Esophagus squamous epithelium (tissue), 5 donors: Measurements from ENCODE around the gene SPATA31D4. TPM values are rescaled to one million over a fixed set of nuclear protein-coding genes. Genes with fewer than 3 reads are reported as not detected.
"Not testable (repeated sequence)": the region's sequence is repeated elsewhere in the genome, so short reads cannot be mapped to it uniquely, and the experiment has no call there.

Experiments used
- DNase-seq: peaks from one replicate; lab custom pipeline; 2025; lab: John Stamatoyannopoulos, UW
- H3K27ac ChIP-seq, 4 donors: fragments of 200-600 bp; sonication (generic); one replicate each; pipeline ENCODE4 v1.5.1; 2016 to 2019; ENCODE audit warnings: mild to moderate bottlenecking in 1 of 4
- H3K27me3 ChIP-seq, 4 donors: fragments of 200-600 bp; sonication (generic); 1 replicate in 3 of 4; 2 replicates in 1 of 4; pipeline versions ENCODE4 v1.5.1 to v1.6.0; 2017 to 2021; ENCODE audit warnings: antibody characterized with exemption in 1 of 4
- H3K36me3 ChIP-seq, 3 donors: fragments of 200-600 bp; sonication (generic); one replicate each; pipeline ENCODE4 v1.5.1; 2016 to 2019
- H3K4me1 ChIP-seq, 3 donors: fragments of 200-600 bp; sonication (generic); one replicate each; pipeline ENCODE4 v1.5.1; 2017 to 2019
- H3K4me3 ChIP-seq, 4 donors: fragments of 200-600 bp; sonication (generic); 1 replicate in 3 of 4; 2 replicates in 1 of 4; pipeline ENCODE4 v1.5.1; 2016 to 2019; ENCODE audit warnings: mild to moderate bottlenecking in 2 of 4, moderate library complexity in 1 of 4
- H3K9me3 ChIP-seq, 3 donors: fragments of 200-600 bp; sonication (generic); one replicate each; pipeline ENCODE4 v1.5.1; 2016 to 2019
- CTCF ChIP-seq, 6 experiments: fragments of 450-650 bp in 4 of 6; fragments of 200-600 bp in 2 of 6; sonication (generic) in 2 of 6; IDR thresholded peaks; one replicate each; pipeline ENCODE4 v1.5.1; 2016 to 2019; ENCODE audit warnings: antibody characterized with exemption in 6 of 6, mild to moderate bottlenecking in 4 of 6, moderate library complexity in 4 of 6
- POLR2A ChIP-seq, 4 donors: fragments of 450-650 bp; IDR thresholded peaks; one replicate each; pipeline ENCODE4 v1.6.1; 2017; ENCODE audit warnings: antibody characterized with exemption in 4 of 4, mild to moderate bottlenecking in 4 of 4, moderate library complexity in 3 of 4
- WGBS, 2 donors: methylation state at CpG; one replicate each; pipeline ENCODE4 v1.1.5; 2018; 5-methylcytosine and 5-hydroxymethylcytosine counted together
- intact Hi-C: fragments of 100-400 bp; cut with DNase I; formaldehyde crosslinking; loops from one replicate; pipeline ENCODE4 v1.15.0; 2022
- total RNA-seq, 4 donors: library from RNA; depleted of rRNA; stranded (reverse); fragments of >200 nt; gene quantifications; one replicate each; pipeline ENCODE4 v1.1.0, GENCODE V29; 2016
- donor health status: DM: yes; HTN: yes; CAD: no.

The SPATA31D4 gene
- total RNA-seq, result not detected

GRCh38 chr9:81928305-81928704 is at the start of gene SPATA31D4:
Gene SPATA31D4, plus strand, starts transcription at chr9:81928428. Its CDS starts 86 bp downstream, at chr9:81928514.
- no CpG with 5 or more reads among the region's 3 CpGs for WGBS, 2 donors
- H3K27ac ChIP-seq, H3K9me3 ChIP-seq, intact Hi-C loops, DNase-seq, H3K4me1 ChIP-seq, H3K27me3 ChIP-seq, H3K36me3 ChIP-seq, H3K4me3 ChIP-seq: not testable (repeated sequence)

GRCh38 chr9:81878530-81878929 is 49.7 kb upstream of the SPATA31D4 start:
- TF ChIP-seq CTCF (IDR thresholded peaks at IDR 0.05) (no peak), POLR2A (IDR thresholded peaks at IDR 0.05) (no peak)
- no peak overlapping the region for H3K4me3 ChIP-seq
- no peaks in the 10 kb centered on the region for H3K9me3 ChIP-seq
- H3K4me1 ChIP-seq, result peaks cover 0 to 4% (median 0%) of the 10 kb centered on the region in 3 donors
- intact Hi-C loops, result no loop called here
- H3K27ac ChIP-seq, result no peak overlapping the region
- DNase-seq, result no peak
- no peaks in the 10 kb centered on the region for H3K36me3 ChIP-seq
- no peaks in the 10 kb centered on the region for H3K27me3 ChIP-seq
- WGBS, 2 donors, result 66 to 87% methylated on average over 2 of the region's 2 CpGs

DNA sequence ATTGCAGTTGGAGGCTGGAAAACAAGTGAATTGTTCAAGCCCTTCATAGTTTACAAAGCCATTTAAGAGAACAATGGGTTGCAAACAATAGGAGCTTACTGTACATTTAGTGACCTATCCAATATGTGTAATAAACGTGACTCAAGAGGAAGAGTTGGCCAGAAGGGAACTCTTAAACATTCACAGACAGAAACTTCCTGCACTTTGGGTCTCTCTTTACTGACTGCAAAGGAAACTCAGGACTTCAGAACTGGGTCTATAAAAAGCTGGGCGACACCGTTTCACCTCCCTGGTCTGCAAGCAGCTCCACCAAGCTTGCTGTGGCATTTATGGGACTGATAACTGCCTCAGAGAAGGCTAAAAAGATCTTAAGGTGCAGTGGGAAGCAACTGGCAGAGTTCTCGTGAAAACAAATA is 48.7 kb upstream of the SPATA31D4 start:
- Histone ChIP-seq H3K27ac (no peak overlapping the region), H3K27me3 (no peaks in the 10 kb centered on the region)

GRCh38 chr9:81885602-81886001 is 42.6 kb upstream of the SPATA31D4 start:
- Histone ChIP-seq H3K4me3 (no peak overlapping the region), H3K27me3 (no peaks in the 10 kb centered on the region), H3K4me1 (no peaks in the 10 kb centered on the region), H3K9me3 (no peaks in the 10 kb centered on the region), H3K36me3 (no peaks in the 10 kb centered on the region), H3K27ac (no peak overlapping the region)
- TF ChIP-seq POLR2A (IDR thresholded peaks at IDR 0.05), result no peak
- no peak for TF ChIP-seq CTCF (IDR thresholded peaks at IDR 0.05)
- WGBS, 2 donors, result 32 to 50% methylated on average over 2 of the region's 2 CpGs
- intact Hi-C loops, result no loop called here
- no peak for DNase-seq

More for the DNA sequence above, 48.7 kb upstream of the SPATA31D4 start:
- no peaks in the 10 kb centered on the region for H3K9me3 ChIP-seq
- peaks cover 0 to 4% (median 0%) of the 10 kb centered on the region in 3 donors for H3K4me1 ChIP-seq
- H3K36me3 ChIP-seq, result no peaks in the 10 kb centered on the region
- no peak overlapping the region for H3K4me3 ChIP-seq
- 43 to 46% methylated on average over 4 of the region's 4 CpGs for WGBS, 2 donors
- no peak for DNase-seq
- intact Hi-C loops, result no loop called here
- TF ChIP-seq CTCF (IDR thresholded peaks at IDR 0.05) (no peak), POLR2A (IDR thresholded peaks at IDR 0.05) (no peak)

DNA sequence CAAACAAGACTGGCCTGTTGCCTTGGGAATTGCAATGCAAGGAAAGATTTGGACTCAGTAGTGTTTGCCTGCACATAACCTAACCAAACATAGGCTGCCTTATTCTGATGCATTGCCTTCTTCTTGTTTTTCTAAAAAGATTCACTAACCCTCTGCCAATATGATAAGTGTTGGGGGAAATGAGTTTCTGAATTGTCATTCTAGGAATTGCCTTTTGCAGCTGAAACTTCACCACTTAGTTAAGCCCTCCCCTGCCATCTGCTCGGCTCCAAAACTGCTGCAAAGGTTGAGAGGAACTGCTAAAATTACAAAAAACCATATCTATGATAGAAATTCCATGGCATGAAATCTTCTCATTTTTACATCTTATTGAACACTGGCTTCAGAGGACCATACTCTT is 41.6 kb upstream of the SPATA31D4 start:
- Histone ChIP-seq H3K27me3 (no peaks in the 10 kb centered on the region), H3K36me3 (no peaks in the 10 kb centered on the region), H3K27ac (no peak overlapping the region), H3K9me3 (no peaks in the 10 kb centered on the region), H3K4me1 (no peaks in the 10 kb centered on the region), H3K4me3 (no peak overlapping the region)
- no peak for DNase-seq
- WGBS, 2 donors, result 61 to 87% methylated on average over 1 of the region's 1 CpG
- intact Hi-C loops, result no loop called here
- TF ChIP-seq POLR2A (IDR thresholded peaks at IDR 0.05) (no peak), CTCF (IDR thresholded peaks at IDR 0.05) (no peak)

DNA sequence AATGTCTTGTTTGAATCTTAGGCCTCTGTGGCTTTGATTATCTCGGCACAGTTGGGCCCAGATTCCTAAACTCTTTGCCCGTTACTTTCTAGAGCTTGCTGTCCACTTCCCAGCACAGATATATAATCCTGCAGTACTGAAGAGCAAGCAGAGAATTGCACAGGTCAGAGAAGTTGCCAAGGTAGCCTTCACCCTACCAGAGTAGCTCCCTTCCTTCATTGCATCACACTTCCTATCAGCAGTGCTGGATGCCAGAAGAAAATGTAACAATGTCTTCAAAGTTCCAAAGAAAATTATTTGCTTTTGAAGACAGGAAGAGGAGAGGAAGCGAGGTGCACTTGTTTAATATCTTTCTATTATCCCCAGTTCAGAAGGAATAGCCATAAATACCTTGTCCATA is 38.1 kb upstream of the SPATA31D4 start:
- DNase-seq, result no peak
- Histone ChIP-seq H3K27ac (no peak overlapping the region), H3K4me3 (no peak overlapping the region), H3K36me3 (no peaks in the 10 kb centered on the region), H3K4me1 (no peaks in the 10 kb centered on the region), H3K27me3 (no peaks in the 10 kb centered on the region), H3K9me3 (no peaks in the 10 kb centered on the region)
- 81 to 83% methylated on average over 3 of the region's 3 CpGs for WGBS, 2 donors
- TF ChIP-seq CTCF (IDR thresholded peaks at IDR 0.05), result no peak
- intact Hi-C loops, result no loop called here
